Dermis microvascular lymphatic vessel endothelial cell (primary cell): ENCODE data around the gene BSN. TPM values are rescaled to one million over a fixed set of nuclear protein-coding genes. Genes with fewer than 3 reads are reported as not detected.

ENCODE experiments used
- DNase-seq, 2 donors: peaks; one replicate each; pipeline versions ENCODE4 v3.0.0 to v3.0.0-alpha.2; 2010; ENCODE audit warnings: low read depth in 2 of 2
- total RNA-seq: library from RNA; depleted of rRNA; stranded (reverse); fragments of >200 nt; gene quantifications from 2 replicates; pipeline ENCODE4 v1.2.1, GENCODE V29; 2014

BSN gene, protein sequence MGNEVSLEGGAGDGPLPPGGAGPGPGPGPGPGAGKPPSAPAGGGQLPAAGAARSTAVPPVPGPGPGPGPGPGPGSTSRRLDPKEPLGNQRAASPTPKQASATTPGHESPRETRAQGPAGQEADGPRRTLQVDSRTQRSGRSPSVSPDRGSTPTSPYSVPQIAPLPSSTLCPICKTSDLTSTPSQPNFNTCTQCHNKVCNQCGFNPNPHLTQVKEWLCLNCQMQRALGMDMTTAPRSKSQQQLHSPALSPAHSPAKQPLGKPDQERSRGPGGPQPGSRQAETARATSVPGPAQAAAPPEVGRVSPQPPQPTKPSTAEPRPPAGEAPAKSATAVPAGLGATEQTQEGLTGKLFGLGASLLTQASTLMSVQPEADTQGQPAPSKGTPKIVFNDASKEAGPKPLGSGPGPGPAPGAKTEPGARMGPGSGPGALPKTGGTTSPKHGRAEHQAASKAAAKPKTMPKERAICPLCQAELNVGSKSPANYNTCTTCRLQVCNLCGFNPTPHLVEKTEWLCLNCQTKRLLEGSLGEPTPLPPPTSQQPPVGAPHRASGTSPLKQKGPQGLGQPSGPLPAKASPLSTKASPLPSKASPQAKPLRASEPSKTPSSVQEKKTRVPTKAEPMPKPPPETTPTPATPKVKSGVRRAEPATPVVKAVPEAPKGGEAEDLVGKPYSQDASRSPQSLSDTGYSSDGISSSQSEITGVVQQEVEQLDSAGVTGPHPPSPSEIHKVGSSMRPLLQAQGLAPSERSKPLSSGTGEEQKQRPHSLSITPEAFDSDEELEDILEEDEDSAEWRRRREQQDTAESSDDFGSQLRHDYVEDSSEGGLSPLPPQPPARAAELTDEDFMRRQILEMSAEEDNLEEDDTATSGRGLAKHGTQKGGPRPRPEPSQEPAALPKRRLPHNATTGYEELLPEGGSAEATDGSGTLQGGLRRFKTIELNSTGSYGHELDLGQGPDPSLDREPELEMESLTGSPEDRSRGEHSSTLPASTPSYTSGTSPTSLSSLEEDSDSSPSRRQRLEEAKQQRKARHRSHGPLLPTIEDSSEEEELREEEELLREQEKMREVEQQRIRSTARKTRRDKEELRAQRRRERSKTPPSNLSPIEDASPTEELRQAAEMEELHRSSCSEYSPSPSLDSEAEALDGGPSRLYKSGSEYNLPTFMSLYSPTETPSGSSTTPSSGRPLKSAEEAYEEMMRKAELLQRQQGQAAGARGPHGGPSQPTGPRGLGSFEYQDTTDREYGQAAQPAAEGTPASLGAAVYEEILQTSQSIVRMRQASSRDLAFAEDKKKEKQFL (N-terminal part only)
- under 0.01 TPM in 2 replicates for total RNA-seq

DNA sequence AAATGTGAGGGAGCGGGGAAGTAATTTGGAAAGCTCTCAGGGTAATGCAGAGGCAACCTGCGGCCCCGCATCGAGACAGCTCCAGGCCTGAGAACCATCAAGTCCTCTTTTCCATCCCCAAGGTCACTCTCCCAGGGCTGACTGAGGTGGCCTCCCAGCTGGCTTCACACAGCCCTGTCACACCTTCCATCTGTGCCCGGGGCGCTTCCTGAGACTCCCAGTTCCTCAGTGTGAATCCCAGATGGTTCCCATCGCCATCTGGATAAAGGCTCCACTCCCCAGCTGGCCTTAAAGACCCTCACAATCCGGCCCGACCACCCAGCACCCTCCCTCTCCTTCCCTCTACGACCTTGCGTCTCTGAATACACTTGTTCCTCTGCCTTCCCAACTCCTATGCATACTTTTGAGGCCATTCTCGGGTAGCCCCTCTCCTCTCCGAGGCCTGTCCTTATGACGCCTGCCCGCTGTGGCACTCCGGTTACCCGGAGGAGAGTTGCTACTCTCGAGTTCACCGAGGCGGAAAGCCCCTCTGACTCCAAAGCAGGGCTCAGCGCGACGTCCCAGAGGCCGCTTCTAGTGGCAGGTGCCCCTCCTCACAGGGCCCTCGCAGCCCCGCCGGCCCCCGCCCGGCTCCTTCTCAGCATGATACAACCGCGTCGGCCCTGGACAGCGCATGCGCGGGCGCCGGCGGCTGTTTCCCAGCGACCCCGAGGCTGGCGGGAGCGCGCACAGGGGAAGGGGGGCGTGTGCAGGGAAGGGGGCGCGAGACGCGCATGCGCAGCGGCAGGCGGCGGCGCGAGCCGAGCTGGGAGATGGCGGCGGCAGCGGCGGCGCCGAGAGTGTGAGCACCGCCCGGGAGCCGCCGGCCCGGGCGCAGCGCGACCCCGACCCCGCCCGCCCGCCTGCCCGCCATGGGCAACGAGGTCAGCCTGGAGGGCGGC is at the start of gene BSN:
TSS of gene BSN (plus strand) at position 786 of the 941 bp plus-strand sequence. CDS start at position 912, 126 bp downstream.
- DNase-seq, result peak; percentile 72 to 90

DNA sequence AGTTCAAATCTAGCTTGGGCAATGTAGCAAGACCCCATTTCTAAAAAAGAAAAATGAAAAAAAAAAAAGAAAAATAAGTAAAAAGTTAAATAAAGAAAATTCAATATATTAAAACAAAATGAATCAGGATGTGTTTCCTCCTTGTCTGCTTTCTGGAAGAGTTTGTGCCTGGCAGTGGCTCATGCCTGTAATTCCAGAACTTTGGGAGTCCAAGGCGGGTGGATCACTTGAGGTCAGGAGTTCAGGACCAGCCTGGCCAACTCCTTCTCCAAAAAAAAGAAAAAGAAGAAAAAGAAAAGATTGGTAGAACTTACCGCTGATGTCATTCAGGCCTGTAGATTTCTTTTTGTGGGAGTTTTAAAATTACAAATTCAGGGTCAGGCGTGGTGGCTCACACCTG is 47.4 kb upstream of the BSN start:
- DNase-seq, result no peak

DNA sequence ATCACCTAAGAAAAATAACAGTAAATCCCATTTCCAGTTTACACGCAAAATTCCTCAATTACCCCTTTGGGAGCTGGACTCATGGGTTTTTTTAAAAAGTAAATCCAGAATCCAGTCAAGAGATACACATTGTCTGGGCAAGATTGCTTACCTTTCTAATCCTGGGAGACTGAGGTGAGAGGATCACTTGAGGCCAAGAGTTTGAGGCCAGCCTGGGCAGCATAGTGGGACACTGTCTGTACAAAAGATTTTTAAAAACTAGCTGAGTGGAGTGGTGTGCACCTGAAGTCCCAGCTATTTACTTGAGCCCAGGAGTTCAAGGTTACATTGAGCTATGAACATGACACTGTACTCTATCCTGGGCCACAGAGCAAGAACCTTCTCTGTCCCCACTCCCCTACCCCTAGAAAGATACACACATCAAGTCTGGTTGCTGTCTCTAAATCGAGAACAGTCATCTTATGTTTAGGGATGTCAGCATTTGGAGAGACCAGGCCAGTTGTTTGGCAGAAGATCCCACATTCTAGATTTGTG is 45.2 kb upstream of the BSN start:
- no peak for DNase-seq

DNA sequence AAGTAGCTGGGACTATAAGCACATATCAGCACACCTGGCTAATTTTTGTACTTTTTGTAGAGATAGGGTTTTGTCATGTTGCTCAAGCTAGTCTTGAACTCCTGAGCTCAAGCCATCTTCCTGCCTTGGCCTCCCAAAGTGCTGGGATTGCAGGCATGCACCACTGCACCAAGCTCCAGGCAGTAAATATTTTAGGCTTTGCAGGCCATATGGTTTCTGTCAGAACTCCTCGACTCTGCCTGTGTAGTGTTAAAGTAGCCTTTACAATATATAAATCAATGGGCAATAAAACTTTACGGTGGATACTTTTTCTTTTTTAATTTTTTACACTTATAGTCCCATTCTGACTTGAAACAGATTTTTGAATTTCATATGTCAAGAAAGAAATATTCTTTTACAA is 42.6 kb upstream of the BSN start:
- DNase-seq, result no peak

DNA sequence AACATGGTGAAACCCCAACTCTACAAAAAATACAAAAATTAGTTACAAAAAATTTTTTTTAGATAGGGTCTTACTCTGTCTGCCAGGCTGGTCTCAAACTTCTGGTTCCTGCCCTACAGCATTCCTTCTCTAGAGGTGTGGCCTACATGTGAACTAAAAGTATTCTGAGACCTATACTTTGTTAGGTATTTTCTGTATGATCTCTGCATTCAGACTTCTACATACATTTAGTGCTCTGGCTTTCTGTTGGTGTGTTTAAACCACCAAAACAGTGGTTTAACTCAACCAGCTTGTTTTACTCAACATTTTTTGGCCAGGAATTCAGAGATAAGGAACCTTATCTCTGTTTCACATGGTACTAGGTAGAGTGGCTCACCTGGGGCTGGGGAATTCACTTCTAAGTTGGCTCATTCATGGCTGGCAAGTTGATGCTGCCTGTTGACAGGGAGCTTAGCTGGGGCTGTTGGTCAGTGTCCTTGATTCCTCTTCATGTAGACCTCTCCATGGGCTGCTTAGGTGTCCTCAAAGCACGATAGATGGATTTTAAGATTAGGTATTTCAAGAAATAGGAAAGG is 41.4 kb upstream of the BSN start:
- no peak for DNase-seq

DNA sequence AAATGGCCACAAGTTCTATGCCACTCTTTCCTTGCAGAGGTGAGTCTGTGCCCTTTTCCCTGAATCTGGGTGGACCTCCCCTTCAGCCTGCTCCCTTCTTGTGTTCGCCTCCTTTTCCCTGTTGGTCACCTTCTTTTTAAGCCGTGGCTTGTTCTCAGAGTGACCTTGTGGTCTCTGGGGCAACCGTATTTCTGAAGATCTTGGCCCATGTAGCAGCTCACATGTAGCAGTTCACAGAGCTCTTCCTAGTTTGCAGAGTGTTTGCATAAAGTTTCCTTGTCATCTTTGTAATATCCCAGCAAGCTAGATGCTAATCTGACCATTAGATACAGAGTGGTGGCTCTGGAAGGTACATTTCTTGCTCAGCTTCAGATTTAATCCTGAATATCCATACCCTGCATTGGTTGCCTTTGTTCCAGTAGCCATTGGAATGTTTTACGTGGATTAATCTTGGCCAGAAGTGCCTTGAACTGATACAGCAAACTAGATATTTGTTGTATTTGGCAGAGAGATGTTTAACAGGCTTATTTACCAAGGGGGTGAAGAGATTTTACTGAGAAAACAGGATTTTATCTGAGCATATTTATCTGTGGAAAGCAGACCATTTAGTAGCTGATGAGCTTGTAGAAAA is 40.7 kb upstream of the BSN start:
- DNase-seq, result no peak

DNA sequence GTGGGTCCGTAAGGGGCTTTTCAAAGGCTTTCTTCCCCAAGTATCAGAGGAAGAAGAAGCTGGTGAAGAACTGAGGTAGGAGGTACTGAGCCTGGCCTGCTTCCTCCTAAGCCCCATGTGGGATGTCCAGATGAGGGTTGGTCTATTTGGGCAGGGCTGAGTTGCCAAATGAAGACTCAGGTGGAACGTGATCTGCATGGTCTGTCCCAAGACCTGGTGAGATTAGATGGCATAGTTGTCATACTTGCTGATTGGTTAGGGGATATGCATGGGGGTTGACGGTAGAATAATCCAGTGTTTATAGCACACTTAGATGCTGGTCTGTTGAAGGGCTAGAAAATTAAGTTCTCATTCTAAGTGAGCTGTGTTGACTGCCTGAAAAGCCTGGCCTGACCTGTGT is 36.3 kb upstream of the BSN start:
- no peak for DNase-seq

DNA sequence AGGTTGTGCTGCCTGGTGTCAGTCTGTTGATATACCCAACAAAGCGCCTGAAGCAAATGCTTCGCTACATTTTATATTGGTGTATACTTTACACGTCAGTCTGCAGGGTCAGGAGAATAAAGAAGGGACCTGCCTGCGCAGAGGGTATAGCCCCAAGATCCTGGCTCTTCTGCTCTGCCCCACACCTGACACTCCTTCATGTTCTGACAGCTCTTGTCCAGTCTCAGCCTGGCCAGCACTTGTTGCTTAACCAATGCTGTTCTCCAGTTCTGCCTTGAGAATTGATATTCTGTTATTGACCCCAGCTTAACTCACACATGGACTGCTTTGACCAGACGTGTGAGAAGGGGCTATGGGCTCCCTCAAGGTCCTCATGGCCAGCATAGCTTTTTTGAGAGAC is 35.8 kb upstream of the BSN start:
- DNase-seq, result no peak

DNA sequence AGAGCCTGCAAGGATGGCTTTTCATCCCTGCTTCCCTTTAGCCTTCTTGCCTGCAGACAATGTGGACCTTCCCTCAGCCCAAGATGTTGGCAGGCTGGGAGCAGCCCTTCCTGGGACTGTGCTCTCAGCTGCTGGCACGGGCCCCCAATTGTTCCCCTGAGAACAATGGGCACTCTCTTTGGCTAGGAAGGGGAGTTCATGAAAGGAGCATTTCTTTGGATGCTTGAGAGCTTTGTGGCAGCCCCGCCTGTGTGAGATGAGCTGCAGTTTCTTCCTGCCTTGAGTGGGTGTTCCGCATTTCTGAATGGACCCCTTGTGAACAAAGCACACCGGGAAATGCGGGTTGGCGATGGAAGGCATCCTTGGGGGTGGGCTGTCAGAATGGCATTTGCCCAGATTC is 35.0 kb upstream of the BSN start:
- no peak for DNase-seq

DNA sequence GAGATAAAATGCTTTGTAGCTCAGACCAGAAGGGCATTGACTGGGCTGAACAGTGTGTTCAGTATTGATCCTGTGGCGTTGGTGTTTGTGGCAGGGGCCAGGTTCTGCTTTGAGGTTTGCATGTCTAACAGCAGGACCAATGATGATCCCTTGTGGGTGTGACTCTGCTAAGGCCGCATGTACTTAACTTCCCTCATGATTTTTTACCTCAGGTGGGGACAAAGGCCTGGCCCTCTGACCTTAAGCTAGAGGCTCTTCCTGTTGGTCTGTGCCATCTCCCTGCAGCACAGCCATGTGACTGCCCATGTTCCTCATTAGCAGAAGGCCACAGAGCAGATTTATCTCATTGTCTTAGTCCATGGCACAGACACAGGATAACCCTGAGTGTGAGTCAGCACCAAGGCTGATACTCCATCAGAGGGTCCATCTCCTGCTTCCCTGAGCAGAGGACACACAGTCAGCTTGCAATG is 34.3 kb upstream of the BSN start:
- peak in 1 of 2 donors; percentile 7 for DNase-seq

DNA sequence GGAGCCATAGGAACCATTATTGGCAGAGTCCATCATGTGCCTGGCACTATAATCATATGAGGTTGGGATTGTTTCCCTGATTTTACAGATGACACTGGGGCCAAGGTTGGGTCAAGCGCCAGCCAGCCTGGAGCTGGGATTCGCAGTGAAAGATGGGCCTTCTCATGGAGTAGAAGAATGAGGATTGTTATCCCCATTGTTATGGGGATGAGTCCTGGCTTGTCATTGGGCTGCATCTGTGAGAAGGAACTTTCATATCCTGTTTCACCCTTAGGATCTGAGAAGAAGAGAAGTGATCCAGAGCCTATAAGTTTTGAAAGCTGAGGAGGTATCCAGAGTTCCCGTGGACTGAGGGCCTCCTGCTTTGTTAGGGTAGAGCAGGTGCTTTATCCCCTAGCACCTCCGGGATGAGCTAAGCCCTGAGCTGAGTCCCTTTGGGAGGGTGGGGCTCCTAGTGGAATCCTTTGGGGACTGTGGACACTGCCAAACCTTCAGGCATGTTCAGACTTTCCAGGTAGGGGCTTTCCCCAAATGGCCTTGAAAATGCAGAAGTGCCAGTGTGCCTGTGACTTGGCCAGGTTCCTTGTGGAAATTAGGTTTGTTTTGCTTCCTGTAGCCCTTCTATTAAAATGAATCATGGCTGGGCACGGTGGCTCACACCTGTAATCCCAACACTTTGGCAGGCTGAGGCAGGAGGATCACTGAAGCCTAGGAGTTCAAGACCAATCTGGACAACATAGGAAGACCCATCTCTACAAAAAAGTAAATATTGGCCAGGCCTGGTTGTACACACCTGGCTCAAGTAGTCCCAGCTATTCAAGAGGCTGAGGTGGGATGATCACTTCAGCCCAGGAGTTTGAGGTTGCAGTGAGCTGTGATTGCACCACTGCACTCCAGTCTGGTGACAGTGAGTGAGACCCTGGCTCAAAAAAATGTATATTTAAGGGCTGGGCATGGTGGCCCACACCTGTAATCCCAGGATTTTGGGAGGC is 30.2 kb upstream of the BSN start:
- DNase-seq, result no peak

DNA sequence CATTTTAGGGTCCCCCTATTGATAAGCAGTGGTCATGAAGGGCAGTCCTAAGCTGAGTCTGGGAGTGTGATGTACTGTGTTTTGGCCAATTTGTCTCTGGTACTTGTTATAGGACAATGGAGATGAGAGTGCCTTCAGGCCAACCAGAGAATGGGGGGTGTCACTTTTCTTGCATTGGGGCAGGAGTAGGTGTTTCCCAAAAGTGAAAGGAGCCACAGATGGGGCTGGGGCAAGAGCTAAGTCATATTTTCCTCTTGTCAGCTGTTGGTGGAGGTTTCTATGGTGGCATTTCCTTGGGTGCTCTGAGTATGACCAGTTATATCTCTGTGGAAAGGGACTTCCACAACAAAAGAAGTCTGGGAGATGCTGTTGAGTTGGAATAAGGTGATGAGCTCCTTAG is 24.7 kb upstream of the BSN start:
- DNase-seq, result no peak

DNA sequence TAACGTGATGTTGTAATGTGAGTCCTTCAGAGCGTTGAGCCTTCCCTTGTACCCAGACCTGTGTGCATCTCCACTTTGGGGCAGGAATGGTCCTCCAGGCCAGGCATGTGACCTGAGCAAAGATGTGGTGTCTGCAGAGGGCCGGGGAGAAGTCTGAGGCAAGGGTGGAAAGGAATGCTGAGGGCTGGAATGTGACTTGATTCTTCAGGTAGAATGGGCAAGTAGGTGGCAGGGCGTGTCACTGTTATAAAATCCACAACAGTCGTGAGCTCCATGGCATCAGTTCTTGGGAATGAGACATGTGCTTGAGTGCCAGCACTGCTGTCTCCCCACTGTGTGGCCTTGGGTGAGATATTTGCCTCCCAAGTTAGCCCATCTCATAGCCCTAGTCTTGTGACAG is 24.0 kb upstream of the BSN start:
- DNase-seq, result no peak

DNA sequence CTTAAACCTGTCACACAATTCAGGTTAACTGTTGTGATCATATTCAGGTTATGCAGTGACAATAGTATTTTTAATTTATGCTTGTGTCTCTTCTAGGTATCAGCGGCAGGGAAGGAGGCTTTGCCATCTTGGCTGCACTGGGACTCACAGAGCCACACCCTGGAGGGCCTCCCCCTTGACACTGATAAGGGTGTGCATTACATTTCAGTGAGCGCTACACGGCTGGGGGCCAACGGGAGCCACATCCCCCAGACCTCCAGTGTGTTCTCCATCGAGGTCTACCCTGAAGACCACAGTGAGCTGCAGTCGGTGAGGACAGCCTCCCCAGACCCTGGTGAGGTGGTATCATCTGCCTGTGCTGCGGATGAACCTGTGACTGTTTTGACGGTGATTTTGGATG is 23.6 kb upstream of the BSN start:
- DNase-seq, result no peak

DNA sequence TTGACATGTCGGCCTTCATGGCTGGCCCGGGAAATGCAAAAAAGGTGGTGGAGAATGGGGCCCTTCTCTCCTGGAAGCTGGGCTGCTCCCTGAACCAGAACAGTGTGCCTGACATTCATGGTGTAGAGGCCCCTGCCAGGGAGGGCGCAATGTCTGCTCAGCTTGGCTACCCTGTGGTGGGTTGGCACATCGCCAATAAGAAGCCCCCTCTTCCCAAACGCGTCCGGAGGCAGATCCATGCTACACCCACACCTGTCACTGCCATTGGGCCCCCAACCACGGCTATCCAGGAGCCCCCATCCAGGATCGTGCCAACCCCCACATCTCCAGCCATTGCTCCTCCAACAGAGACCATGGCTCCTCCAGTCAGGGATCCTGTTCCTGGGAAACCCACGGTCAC is 23.1 kb upstream of the BSN start:
- DNase-seq, result no peak

DNA sequence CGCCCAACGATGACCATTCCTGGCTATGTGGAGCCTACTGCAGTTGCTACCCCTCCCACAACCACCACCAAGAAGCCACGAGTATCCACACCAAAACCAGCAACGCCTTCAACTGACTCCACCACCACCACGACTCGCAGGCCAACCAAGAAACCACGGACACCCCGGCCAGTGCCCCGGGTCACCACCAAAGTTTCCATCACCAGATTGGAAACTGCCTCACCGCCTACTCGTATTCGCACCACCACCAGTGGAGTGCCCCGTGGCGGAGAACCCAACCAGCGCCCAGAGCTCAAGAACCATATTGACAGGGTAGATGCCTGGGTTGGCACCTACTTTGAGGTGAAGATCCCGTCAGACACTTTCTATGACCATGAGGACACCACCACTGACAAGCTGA is 22.6 kb upstream of the BSN start:
- no peak for DNase-seq

DNA sequence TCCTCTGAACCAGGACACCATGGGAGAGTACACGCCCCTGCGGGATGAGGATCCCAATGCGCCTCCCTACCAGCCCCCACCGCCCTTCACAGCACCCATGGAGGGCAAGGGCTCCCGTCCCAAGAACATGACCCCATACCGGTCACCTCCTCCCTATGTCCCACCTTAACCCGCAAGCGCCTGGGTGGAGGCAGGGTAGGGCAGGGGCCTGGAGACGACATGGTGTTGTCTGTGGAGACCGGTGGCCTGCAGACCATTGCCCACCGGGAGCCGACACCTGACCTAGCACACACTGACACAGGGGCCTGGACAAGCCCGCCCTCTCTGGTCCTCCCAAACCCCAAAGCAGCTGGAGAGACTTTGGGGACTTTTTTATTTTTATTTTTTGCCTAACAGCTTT is 21.2 kb upstream of the BSN start:
- no peak for DNase-seq

DNA sequence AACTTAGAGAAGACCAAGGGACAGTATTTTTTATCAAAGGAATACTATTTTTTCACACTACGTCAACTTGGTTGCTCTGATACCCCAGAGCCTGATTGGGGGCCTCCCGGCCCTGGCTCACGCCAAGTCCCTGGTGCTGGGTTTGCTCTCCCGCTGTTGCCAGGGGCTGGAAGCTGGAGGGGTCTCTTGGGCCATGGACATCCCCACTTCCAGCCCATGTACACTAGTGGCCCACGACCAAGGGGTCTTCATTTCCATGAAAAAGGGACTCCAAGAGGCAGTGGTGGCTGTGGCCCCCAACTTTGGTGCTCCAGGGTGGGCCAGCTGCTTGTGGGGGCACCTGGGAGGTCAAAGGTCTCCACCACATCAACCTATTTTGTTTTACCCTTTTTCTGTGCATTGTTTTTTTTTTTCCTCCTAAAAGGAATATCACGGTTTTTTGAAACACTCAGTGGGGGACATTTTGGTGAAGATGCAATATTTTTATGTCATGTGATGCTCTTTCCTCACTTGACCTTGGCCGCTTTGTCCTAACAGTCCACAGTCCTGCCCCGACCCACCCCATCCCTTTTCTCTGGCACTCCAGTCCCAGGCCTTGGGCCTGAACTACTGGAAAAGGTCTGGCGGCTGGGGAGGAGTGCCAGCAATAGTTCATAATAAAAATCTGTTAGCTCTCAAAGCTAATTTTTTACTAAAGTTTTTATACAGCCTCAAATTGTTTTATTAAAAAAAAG is 20.3 kb upstream of the BSN start:
- no peak for DNase-seq
